SJCRH30 (cell line): Measurements from ENCODE around the gene CEMIP. TPM values are rescaled to one million over a fixed set of nuclear protein-coding genes. Genes with fewer than 3 reads are reported as not detected.

ENCODE experiments used
- DNase-seq, 2 experiments: peaks; one replicate each; pipeline ENCODE4 v3.0.0-alpha.2; 2015 to 2020
- H3K27ac ChIP-seq: fragments of 250-450 bp; sonication (Bioruptor Pico); 2 replicates; pipeline ENCODE4 v1.5.1; 2020; ENCODE audit warnings: mild to moderate bottlenecking, moderate library complexity
- H3K27me3 ChIP-seq: fragments of 250-450 bp; sonication (Bioruptor Pico); 2 replicates; pipeline ENCODE4 v1.5.1; 2020; ENCODE audit warnings: mild to moderate bottlenecking, moderate library complexity
- H3K36me3 ChIP-seq: fragments of 250-450 bp; sonication (Bioruptor Pico); 2 replicates; pipeline ENCODE4 v1.5.1; 2020; ENCODE audit warnings: mild to moderate bottlenecking, moderate library complexity
- H3K4me1 ChIP-seq: fragments of 250-450 bp; sonication (Bioruptor Pico); 2 replicates; pipeline ENCODE4 v1.5.1; 2020; ENCODE audit warnings: mild to moderate bottlenecking, moderate library complexity
- H3K4me3 ChIP-seq: fragments of 250-450 bp; sonication (Bioruptor Pico); 2 replicates; pipeline ENCODE4 v1.5.1; 2020; ENCODE audit warnings: mild to moderate bottlenecking, moderate library complexity
- H3K9me3 ChIP-seq: fragments of 250-450 bp; sonication (Bioruptor Pico); replicated peaks from 2 replicates; pipeline ENCODE4 v1.5.1; 2020; ENCODE audit warnings: mild to moderate bottlenecking, moderate library complexity
- total RNA-seq: library from RNA; depleted of rRNA; stranded (reverse); fragments of >200 nt; shearing (Covaris generic); gene quantifications from 2 replicates; pipeline ENCODE4 v1.2.3, GENCODE V29; 2014

Gene CEMIP
- total RNA-seq, 1 experiment from 2014 or later, result 0.20 TPM

DNA sequence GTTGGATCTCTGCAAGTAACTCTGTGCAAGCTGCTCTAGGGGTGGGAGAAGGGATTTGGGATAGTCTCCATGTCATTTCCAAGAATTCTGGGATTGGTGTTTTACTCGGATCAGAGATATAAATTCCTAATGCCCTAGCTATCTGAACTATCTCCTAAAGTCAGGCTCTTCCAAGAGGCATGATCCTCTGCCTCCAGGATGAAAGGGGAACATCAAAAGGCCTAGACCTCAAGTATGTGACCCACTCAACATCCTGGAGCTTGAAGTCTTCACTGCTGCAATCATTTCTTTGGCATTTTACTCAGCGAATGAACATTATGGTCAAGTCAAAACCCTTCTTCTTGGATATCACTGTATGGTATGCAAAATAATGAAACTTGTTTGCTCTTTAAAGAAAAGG, 104.5 kb downstream of the CEMIP start:
- H3K27ac ChIP-seq, result no peak overlapping the region
- peaks cover 14% of the 10 kb centered on the region; the same call in 1 of the 2 replicates for H3K27me3 ChIP-seq
- H3K36me3 ChIP-seq, result no peaks in the 10 kb centered on the region
- DNase-seq, result no peak
- H3K4me3 ChIP-seq, result no peak overlapping the region
- no peaks in the 10 kb centered on the region for H3K4me1 ChIP-seq
- no peaks in the 10 kb centered on the region for H3K9me3 ChIP-seq

DNA sequence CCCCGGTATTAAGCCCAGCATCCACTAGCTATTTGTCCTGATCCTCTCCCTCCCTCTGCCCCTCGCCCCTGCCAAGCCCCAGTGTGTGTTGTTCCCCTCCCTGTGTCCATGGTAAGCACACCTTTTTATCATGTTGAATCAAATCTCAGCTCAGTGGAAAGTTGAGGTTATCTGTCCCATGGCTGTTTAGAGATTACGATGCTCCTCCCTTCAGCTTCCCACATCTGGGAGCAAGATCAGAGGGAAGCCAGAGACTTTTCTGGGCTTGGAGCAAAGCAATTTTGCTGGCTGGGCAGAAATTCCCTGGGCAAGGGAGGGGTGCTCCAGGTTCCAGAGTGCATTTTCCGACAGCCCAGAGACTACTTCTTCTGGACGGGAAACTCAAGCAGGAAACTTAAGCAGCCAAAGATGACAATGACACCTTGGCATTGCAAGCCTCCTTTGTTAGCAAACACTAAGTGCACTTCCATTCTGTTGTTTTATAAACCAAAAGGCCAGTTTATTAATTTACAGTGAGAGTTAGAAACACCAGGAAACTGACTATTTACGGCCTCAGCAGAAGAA, 105.9 kb downstream of the CEMIP start:
- no peaks in the 10 kb centered on the region for H3K9me3 ChIP-seq
- DNase-seq, result no peak
- H3K27me3 ChIP-seq, result peaks cover 14% of the 10 kb centered on the region; the same call in 1 of the 2 replicates
- H3K27ac ChIP-seq, result no peak overlapping the region
- no peak overlapping the region for H3K4me3 ChIP-seq
- H3K4me1 ChIP-seq, result no peaks in the 10 kb centered on the region
- H3K36me3 ChIP-seq, result no peaks in the 10 kb centered on the region

DNA sequence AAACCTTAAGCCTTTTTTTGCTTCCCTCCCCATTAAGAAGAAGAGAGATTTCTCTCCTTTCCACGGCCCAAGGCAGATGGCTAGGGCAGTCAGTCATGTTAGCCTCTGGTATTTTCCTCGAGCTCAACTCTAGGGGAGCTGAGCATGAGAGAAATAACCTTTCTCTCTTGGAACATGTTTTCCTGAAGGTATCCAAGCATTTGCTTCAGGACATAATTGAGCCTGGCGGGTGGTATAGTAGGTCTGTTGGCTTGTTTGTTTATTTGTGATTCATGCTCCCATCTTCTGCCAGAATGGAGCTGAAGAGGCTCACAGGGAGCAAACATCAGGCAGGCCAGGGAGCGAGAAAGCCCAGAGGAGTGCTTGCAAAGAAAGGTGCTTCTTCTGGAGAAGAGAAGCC, 108.0 kb downstream of the CEMIP start:
- H3K4me3 ChIP-seq, result no peak overlapping the region
- H3K9me3 ChIP-seq, result no peaks in the 10 kb centered on the region
- no peaks in the 10 kb centered on the region for H3K36me3 ChIP-seq
- no peak for DNase-seq
- H3K27me3 ChIP-seq, result peaks cover 6% of the 10 kb centered on the region; the same call in 1 of the 2 replicates
- no peaks in the 10 kb centered on the region for H3K4me1 ChIP-seq
- H3K27ac ChIP-seq, result no peak overlapping the region

DNA sequence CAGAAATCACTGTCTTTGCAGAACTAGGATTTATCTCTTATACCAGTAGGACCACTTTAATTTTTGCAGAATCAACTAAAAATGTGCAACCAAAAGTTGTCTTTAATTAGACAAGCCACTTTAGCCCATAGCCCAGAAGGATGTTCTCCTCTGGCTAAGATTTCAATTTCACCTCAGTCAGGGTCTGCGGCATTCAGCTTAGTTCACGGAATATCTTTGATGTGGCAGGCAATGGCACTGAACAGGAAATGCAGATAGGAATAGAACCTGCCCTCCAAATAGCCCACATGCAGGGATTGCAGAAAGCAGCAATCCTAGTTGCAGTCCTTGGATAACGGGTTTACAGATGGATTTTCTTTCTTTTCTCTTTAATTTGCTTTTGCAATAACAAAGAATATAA, 109.7 kb downstream of the CEMIP start:
- Histone ChIP-seq H3K27ac (no peak overlapping the region), H3K4me1 (peaks cover 6% of the 10 kb centered on the region), H3K36me3 (no peaks in the 10 kb centered on the region), H3K27me3 (no peaks in the 10 kb centered on the region; the same call in 1 of the 2 replicates), H3K9me3 (no peaks in the 10 kb centered on the region), H3K4me3 (no peak overlapping the region)
- no peak for DNase-seq

DNA sequence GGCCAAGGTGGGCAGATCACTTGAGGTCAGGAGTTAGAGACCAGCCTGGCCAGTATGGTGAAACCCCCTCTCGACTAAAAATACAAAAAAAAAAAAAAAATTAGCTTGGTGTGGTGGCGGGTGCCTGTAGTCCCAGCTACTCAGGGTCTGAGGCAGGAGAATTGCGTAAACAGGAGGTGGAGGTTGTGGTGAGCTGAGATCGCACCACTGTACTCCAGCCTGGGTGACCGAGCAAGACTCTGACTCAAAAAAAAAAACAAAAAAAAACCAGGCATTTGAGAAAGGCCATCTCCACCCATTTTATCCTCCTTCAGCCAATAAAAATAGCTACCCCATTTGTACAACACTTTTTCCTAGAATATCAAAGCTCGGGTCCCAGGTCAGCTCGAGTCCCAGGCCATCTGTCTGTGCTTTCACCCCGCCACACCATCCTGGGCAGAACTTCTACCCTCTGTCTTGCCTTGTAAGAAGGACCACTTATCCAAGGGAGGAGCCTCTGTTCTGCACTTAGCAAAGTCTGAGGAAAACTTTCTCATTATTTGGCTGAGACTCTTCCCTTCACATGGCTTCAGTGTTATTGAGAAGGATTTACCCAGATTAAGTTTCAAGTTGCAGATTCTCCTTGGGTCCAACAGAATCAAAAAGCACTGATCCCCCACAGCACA, 111.3 kb downstream of the CEMIP start:
- Histone ChIP-seq H3K27me3 (no peaks in the 10 kb centered on the region), H3K4me3 (no peak overlapping the region), H3K4me1 (peaks cover 11% of the 10 kb centered on the region), H3K9me3 (no peaks in the 10 kb centered on the region), H3K36me3 (no peaks in the 10 kb centered on the region), H3K27ac (no peak overlapping the region)
- no peak for DNase-seq

DNA sequence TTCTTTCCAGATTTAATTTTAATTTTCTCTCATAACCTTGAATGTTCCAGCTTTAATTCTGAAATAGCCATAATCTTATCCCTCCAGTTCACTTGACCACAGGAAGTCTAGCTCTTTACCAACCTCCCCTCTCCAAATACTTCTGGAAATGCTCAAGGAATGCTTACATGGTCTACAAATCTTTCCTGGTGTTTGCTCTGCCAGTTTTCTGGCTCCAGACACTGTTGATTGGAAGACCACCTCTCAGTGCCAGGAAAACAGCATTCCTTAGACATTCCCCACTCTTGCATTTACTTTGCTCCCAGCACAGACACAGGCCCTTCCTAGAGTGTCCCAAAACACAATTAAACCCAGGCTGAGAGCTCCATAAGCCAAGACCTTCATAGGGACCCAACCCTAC, 111.8 kb downstream of the CEMIP start:
- no peak overlapping the region for H3K27ac ChIP-seq
- no peaks in the 10 kb centered on the region for H3K36me3 ChIP-seq
- peaks cover 11% of the 10 kb centered on the region for H3K4me1 ChIP-seq
- no peaks in the 10 kb centered on the region for H3K27me3 ChIP-seq
- H3K9me3 ChIP-seq, result peaks cover under 1% of the 10 kb centered on the region; the same call in 1 of the 2 replicates
- DNase-seq, result no peak
- H3K4me3 ChIP-seq, result no peak overlapping the region

DNA sequence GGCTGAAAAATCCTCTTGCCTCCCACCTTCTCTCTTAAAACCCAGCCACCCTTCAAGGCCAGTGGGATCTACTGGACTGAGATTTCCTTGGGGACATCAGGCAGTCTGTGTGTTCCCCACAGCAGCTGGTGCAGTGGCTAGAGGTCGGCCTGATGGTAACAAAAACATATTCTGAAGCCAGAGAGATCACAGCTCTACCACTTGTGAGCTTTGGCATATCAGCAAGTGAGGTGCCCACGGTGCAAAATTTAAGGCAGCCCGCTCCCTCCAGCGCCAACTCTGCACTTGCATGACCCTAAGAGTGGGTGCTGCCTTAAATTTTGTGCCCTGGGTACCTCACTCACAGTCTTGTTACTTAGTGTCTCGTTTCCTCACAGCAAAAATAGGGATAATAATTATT, 113.2 kb downstream of the CEMIP start:
- Histone ChIP-seq H3K36me3 (no peaks in the 10 kb centered on the region), H3K27ac (no peak overlapping the region)
- no peak for DNase-seq

DNA sequence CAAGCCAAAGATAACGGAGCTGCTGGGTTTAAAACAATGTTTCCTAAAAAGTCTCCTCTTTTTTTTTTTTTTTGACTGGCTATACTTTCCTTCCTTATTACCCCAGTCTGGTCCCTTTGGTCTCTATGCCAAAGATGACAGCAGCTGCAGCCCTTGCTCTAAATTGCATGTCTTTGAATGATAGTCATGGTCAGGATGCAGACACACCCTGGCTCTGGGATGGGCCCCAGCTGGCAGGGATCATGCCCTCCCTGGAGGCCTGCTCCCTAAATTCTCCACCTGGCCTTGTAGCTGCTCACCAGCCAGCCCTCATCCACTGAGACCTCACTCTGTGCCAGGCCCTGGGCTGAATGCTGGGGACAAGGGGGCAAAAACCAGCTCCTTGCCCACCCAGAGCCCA, 114.6 kb downstream of the CEMIP start:
- Histone ChIP-seq H3K27ac (no peak overlapping the region), H3K4me1 (peaks cover 11% of the 10 kb centered on the region), H3K9me3 (peaks cover 4% of the 10 kb centered on the region; the same call in 1 of the 2 replicates), H3K4me3 (no peak overlapping the region), H3K36me3 (no peaks in the 10 kb centered on the region), H3K27me3 (no peaks in the 10 kb centered on the region)
- peak; percentile 47 to 49 for DNase-seq

More for the DNA sequence above, 113.2 kb downstream of the CEMIP start:
- Histone ChIP-seq H3K9me3 (peaks cover 4% of the 10 kb centered on the region; the same call in 1 of the 2 replicates), H3K4me1 (peaks cover 11% of the 10 kb centered on the region), H3K27me3 (no peaks in the 10 kb centered on the region), H3K4me3 (no peak overlapping the region)

DNA sequence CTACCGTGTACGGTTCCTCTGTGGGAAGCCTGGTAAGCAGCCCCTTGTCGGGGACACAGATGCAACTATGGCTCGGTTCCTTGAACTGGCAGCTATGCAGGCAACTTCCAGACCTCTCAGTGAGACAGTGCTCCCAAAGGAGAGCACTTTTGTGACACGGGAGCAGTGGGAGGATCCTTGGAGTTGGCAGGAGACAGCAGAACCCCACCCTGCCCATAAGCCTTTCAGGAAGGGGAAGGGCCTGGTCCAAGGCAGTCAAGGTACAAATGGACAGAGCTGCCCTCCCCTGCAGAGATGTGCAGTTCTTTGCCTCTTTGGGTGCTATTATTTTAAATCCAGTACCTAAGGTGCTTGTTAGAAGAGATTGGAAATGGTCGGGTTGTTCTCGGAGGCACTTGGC, 115.9 kb downstream of the CEMIP start:
- Histone ChIP-seq H3K9me3 (peaks cover 4% of the 10 kb centered on the region; the same call in 1 of the 2 replicates), H3K27ac (no peak overlapping the region)

DNA sequence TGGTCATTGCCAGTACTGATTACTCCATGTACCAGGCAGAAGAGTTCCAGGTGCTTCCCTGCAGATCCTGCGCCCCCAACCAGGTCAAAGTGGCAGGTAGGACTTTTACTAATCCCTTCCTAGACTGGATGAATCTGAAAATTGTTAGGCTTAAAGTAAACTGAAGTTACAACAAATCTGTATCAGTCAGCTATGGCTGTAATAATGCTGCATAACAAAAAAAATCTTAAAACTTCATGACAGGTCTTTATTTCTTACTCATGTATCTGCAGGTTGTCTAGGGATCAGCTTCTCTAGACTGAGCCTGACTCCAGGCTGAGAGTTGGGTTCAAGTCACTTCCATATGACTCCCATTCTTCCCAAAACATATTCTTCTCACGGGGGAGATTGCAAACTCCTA, 116.8 kb downstream of the CEMIP start:
- Histone ChIP-seq H3K4me1 (peaks cover 11% of the 10 kb centered on the region), H3K9me3 (peaks cover 4% of the 10 kb centered on the region; the same call in 1 of the 2 replicates), H3K36me3 (no peaks in the 10 kb centered on the region), H3K4me3 (no peak overlapping the region), H3K27me3 (no peaks in the 10 kb centered on the region), H3K27ac (no peak overlapping the region)
- DNase-seq, result no peak

More for the DNA sequence above, 115.9 kb downstream of the CEMIP start:
- Histone ChIP-seq H3K4me3 (no peak overlapping the region), H3K27me3 (no peaks in the 10 kb centered on the region), H3K36me3 (no peaks in the 10 kb centered on the region), H3K4me1 (peaks cover 11% of the 10 kb centered on the region)
- DNase-seq, result no peak

DNA sequence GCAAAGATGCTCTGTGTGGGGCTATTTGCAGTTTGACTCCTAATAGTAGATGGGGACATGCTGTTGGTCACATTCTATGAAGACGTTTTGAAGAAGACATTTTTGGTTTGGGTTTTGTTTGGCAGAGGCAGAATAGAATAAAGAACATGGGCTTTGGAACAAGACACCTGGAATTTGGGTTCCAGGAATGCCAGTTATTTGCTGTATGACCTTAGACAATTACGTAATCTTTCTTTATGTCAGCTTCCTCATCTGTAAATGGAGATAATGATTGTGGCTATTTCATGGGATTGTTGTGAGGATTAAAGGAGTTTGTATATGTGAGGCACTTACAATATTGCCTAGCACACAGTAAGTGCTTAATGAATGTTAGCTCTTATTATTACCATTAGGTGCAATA, 118.9 kb downstream of the CEMIP start:
- no peak for DNase-seq
- Histone ChIP-seq H3K27me3 (no peaks in the 10 kb centered on the region), H3K4me3 (no peak overlapping the region), H3K27ac (no peak overlapping the region), H3K9me3 (peaks cover 4% of the 10 kb centered on the region; the same call in 1 of the 2 replicates), H3K36me3 (no peaks in the 10 kb centered on the region), H3K4me1 (peaks cover 11% of the 10 kb centered on the region)

DNA sequence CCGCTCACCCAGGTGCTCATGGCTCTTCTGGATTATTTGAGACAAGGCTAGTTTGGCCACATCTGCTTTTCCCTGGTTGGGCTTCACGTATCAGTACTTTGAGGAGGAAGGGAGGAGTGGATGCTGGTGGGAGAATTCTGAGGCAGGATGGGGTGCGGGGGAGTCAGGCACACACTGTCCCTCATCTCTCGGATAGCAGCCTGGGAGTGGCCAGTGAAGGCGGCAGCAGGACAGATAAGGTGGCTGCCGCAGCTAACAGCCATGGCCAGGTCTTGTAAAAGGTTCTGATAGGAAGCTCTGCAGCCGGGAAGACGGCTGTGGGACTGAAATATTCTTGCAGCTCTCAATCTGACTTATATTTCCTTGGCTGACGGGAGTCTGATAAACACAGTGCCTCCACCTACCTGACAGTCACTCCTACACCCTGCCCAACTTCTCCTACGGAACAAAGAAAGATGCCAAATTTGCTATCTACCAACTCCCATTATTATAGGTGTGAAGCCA, 123.2 kb downstream of the CEMIP start:
- Histone ChIP-seq H3K27ac (no peak overlapping the region), H3K36me3 (no peaks in the 10 kb centered on the region), H3K4me3 (no peak overlapping the region), H3K4me1 (peaks cover 11% of the 10 kb centered on the region), H3K9me3 (no peaks in the 10 kb centered on the region; the same call in 1 of the 2 replicates), H3K27me3 (no peaks in the 10 kb centered on the region)
- DNase-seq, result no peak

DNA sequence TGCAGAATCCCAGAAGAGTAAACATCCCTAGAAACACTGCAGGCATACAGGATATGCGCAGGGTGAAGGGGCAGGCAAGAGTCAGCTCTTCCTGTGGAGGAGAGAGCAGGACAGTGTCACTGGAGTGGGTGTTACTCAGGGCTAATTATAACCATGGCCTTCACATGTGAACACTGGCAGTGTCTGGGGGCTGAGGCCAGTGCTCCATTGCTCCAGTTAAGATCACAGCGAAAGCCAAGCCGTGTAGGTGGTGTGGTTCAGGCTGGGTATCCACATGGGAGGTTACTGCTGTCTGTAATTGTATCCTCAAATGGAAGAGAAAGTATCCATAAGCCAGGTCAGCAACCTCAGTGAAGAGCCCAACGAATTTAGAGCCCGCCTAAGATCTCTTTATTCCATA, 125.8 kb downstream of the CEMIP start:
- no peaks in the 10 kb centered on the region for H3K36me3 ChIP-seq

DNA sequence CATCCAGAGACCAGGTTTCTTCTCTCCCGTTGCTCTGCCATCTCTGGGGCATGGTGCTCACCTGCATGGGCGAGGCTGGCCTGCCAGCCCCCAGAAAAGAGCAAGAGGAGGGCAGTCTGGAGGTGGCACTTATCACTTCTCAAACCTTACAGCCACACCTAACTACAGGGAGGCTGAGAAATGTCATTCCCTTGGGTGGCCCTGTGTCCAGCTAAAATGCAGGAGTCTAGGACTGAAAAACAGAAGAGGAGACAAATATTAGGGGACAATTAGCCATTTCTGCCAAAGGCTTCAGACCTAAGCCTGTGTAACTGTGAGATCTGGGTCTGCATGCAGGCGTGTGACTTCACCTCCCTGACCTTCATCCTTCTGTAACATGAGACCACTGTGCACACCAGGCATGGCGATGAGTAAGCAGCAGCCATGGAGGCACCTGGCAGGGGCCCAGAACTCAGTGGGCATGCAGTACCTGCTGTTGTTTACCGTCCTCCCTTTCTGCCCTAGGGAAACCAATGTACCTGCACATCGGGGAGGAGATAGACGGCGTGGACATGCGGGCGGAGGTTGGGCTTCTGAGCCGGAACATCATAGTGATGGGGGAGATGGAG, 127.1 kb downstream of the CEMIP start:
- H3K9me3 ChIP-seq, result no peaks in the 10 kb centered on the region; the same call in 1 of the 2 replicates
- H3K27ac ChIP-seq, result no peak overlapping the region
- H3K27me3 ChIP-seq, result no peaks in the 10 kb centered on the region
- no peak overlapping the region for H3K4me3 ChIP-seq
- peak; percentile 47 to 61 for DNase-seq
- no peaks in the 10 kb centered on the region for H3K36me3 ChIP-seq
- H3K4me1 ChIP-seq, result peaks cover 11% of the 10 kb centered on the region

More for the DNA sequence above, 125.8 kb downstream of the CEMIP start:
- Histone ChIP-seq H3K4me1 (peaks cover 11% of the 10 kb centered on the region), H3K27ac (no peak overlapping the region), H3K4me3 (no peak overlapping the region), H3K9me3 (no peaks in the 10 kb centered on the region; the same call in 1 of the 2 replicates), H3K27me3 (no peaks in the 10 kb centered on the region)
- no peak for DNase-seq

DNA sequence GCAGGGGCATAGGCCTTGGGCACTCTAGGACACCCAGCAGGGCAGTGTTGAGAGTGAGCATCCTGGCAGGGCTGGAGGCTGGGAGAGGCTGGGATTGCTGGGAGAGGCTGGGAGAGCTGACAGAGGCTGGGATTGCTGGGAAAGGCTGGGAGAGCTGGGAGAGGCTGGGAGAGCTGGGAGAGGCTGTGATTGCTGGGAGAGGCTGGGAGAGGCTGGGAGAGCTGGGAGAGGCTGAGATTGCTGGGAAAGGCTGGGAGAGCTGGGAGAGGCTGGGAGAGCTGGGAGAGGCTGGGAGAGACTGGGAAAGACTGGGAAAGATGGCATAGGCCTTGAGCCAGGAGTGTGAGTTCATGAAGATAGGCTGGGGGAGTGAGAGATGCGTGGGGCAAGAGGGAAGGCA, 132.7 kb downstream of the CEMIP start:
- no peak for DNase-seq
- H3K4me3 ChIP-seq, result no peak overlapping the region
- no peaks in the 10 kb centered on the region for H3K27me3 ChIP-seq
- H3K4me1 ChIP-seq, result no peaks in the 10 kb centered on the region
- H3K27ac ChIP-seq, result no peak overlapping the region
- no peaks in the 10 kb centered on the region; the same call in 1 of the 2 replicates for H3K9me3 ChIP-seq
- H3K36me3 ChIP-seq, result no peaks in the 10 kb centered on the region
